GM12878 (cell line): ENCODE results near the gene VASH2. TPM values are rescaled to one million over a fixed set of nuclear protein-coding genes. Genes with fewer than 3 reads are reported as not detected.
A peak's percentile ranks its signal among the peaks of the same experiment; 100 is the strongest.

Source experiments
- BHLHE40 ChIP-seq, 2 experiments: fragments of 450-650 bp in 1 of 2; IDR thresholded peaks; 2 replicates each; pipeline ENCODE4 v1.6.1; 2011 to 2017; ENCODE audit warnings: low read depth in 2 of 2, borderline replicate concordance in 1 of 2, improper control_type of control experiment in 1 of 2, low read length in 1 of 2, mild to moderate bottlenecking in 1 of 2
- BMI1 ChIP-seq: fragments of 450-650 bp; IDR thresholded peaks from 2 replicates; pipeline ENCODE4 v1.6.1; 2016; ENCODE audit warnings: mild to moderate bottlenecking, moderate library complexity, borderline replicate concordance
- CREB1 ChIP-seq: IDR thresholded peaks from 2 replicates; pipeline ENCODE4 v1.6.1; 2012; ENCODE audit warnings: low read depth, mild to moderate bottlenecking, inconsistent platforms
- DPF2 ChIP-seq: fragments of 450-650 bp; IDR thresholded peaks from 2 replicates; pipeline ENCODE4 v1.6.1; 2017; ENCODE audit warnings: mild to moderate bottlenecking
- EP300 ChIP-seq, 2 experiments: fragments of 150-350 bp in 1 of 2; IDR thresholded peaks; 2 replicates each; pipeline ENCODE4 v1.6.1; 2011 to 2012; ENCODE audit warnings: low read depth in 2 of 2, low read length in 2 of 2, borderline replicate concordance in 1 of 2, improper control_type of control experiment in 1 of 2, inconsistent platforms in 1 of 2; ENCODE audit not compliant: control insufficient read depth in 1 of 2
- ETV6 ChIP-seq, 2 experiments: fragments of 450-650 bp in 1 of 2; IDR thresholded peaks in 1 of 2; conservative IDR thresholded peaks in 1 of 2; 2 replicates each; pipeline ENCODE4 v1.6.1; 2014; ENCODE audit warnings: antibody characterized with exemption in 1 of 2, borderline replicate concordance in 1 of 2, low read depth in 1 of 2, mild to moderate bottlenecking in 1 of 2, moderate library complexity in 1 of 2
- IKZF2 ChIP-seq, 2 experiments: fragments of 450-650 bp; IDR thresholded peaks; 2 replicates each; pipeline ENCODE4 v1.6.1; 2017; ENCODE audit warnings: mild to moderate bottlenecking in 2 of 2, moderate library complexity in 2 of 2
- JUNB ChIP-seq: IDR thresholded peaks from 2 replicates; pipeline ENCODE4 v1.6.1; 2016; ENCODE audit warnings: antibody characterized with exemption, mild to moderate bottlenecking
- NR2C1 ChIP-seq: fragments of 450-650 bp; IDR thresholded peaks from 2 replicates; pipeline ENCODE4 v1.6.1; 2017; ENCODE audit warnings: antibody characterized with exemption, mild to moderate bottlenecking, moderate library complexity
- RUNX3 ChIP-seq: IDR thresholded peaks from 2 replicates; pipeline ENCODE4 v1.6.1; 2012; ENCODE audit warnings: low read length, inconsistent platforms
- SMC3 ChIP-seq: IDR thresholded peaks from 2 replicates; pipeline ENCODE4 v1.6.1; 2011; ENCODE audit warnings: low read length, improper control_type of control experiment, borderline replicate concordance
- STAT3 ChIP-seq: IDR thresholded peaks from 2 replicates; pipeline ENCODE4 v1.6.1; 2011; ENCODE audit warnings: low read depth, low read length, improper control_type of control experiment
- SUPT20H ChIP-seq: IDR thresholded peaks from 2 replicates; pipeline ENCODE4 v1.6.1; 2011; ENCODE audit warnings: low read depth, mild to moderate bottlenecking, low read length, moderate library complexity, borderline replicate concordance; ENCODE audit not compliant: control insufficient read depth
- SUZ12 ChIP-seq: fragments of 200-600 bp; sonication (generic); IDR thresholded peaks from one replicate; pipeline ENCODE4 v1.6.1; 2018; ENCODE audit warnings: antibody characterized with exemption, mild to moderate bottlenecking; ENCODE audit not compliant: unreplicated experiment
- TAF1 ChIP-seq: IDR thresholded peaks from 2 replicates; pipeline ENCODE4 v1.6.1; 2011; ENCODE audit warnings: mild to moderate bottlenecking, low read depth, low read length, borderline replicate concordance
- TCF3 ChIP-seq: IDR thresholded peaks from 2 replicates; pipeline ENCODE4 v1.6.1; 2012; ENCODE audit warnings: low read depth, mild to moderate bottlenecking, low read length, borderline replicate concordance; ENCODE audit not compliant: insufficient read depth
- USF2 ChIP-seq: IDR thresholded peaks from 2 replicates; pipeline ENCODE4 v1.6.1; 2011; ENCODE audit warnings: low read depth, low read length, improper control_type of control experiment, borderline replicate concordance
- YY1 ChIP-seq: IDR thresholded peaks from 2 replicates; pipeline ENCODE4 v1.6.1; 2011; ENCODE audit warnings: low read depth, mild to moderate bottlenecking, low read length
- ZBTB4 ChIP-seq: fragments of 450-650 bp; formaldehyde crosslinking; IDR thresholded peaks from 2 replicates; pipeline ENCODE4 v1.4.0; 2022; ENCODE audit warnings: mild to moderate bottlenecking, moderate library complexity
- ZNF24 ChIP-seq: fragments of 450-650 bp; IDR thresholded peaks from 2 replicates; pipeline ENCODE4 v1.6.1; 2017; ENCODE audit warnings: antibody characterized with exemption, mild to moderate bottlenecking
- ZNF384 ChIP-seq: IDR thresholded peaks from 2 replicates; pipeline ENCODE4 v1.6.1; 2012; ENCODE audit warnings: low read depth, mild to moderate bottlenecking, low read length, improper control_type of control experiment, borderline replicate concordance
- ZZZ3 ChIP-seq: IDR thresholded peaks from 2 replicates; pipeline ENCODE4 v1.6.1; 2011; ENCODE audit warnings: low read depth; ENCODE audit not compliant: control insufficient read depth, insufficient read length
- polyA plus RNA-seq, 11 experiments: library from polyadenylated mRNA; depleted of rRNA in 4 of 11; unstranded in 6 of 11; stranded (reverse) in 5 of 11; fragments of >200 nt; fragmentation: Nextera tagmentation in 4 of 11; fragmentation: Illumina TruSeq in 1 of 11; extraction: Ambion mirVana in 4 of 11; extraction: Trizol in 1 of 11; gene quantifications; 1 replicate in 1 of 11; 2 replicates in 10 of 11; pipeline versions ENCODE4 v1.2.1 to v1.2.3, GENCODE V29; 2011 to 2016; ENCODE audit warnings: inconsistent platforms in 2 of 11, missing spikeins in 2 of 11, low read depth in 1 of 11
- total RNA-seq, 4 experiments: library from RNA; depleted of rRNA in 3 of 4; stranded (reverse); fragments of >200 nt in 3 of 4; fragmentation: Illumina TruSeq in 1 of 4; extraction: Trizol in 1 of 4; gene quantifications; 2 replicates each; pipeline versions ENCODE4 v1.2.1 to v1.2.3, GENCODE V29; 2013 to 2021
- TF ChIP-seq, protein P1 (sequence below): fragments of 450-650 bp; IDR thresholded peaks from 2 replicates; pipeline ENCODE4 v1.6.1; 2017; ENCODE audit warnings: mild to moderate bottlenecking, low read depth, inconsistent platforms; ENCODE audit not compliant: poor library complexity, severe bottlenecking

The VASH2 gene
- total and polyA plus RNA-seq, 10 of the 15 experiments (the other 5 are each of a cell fraction or from before 2014, with no cell fraction given): 5.4 to 29.7 (median 21.7) TPM

DNA sequence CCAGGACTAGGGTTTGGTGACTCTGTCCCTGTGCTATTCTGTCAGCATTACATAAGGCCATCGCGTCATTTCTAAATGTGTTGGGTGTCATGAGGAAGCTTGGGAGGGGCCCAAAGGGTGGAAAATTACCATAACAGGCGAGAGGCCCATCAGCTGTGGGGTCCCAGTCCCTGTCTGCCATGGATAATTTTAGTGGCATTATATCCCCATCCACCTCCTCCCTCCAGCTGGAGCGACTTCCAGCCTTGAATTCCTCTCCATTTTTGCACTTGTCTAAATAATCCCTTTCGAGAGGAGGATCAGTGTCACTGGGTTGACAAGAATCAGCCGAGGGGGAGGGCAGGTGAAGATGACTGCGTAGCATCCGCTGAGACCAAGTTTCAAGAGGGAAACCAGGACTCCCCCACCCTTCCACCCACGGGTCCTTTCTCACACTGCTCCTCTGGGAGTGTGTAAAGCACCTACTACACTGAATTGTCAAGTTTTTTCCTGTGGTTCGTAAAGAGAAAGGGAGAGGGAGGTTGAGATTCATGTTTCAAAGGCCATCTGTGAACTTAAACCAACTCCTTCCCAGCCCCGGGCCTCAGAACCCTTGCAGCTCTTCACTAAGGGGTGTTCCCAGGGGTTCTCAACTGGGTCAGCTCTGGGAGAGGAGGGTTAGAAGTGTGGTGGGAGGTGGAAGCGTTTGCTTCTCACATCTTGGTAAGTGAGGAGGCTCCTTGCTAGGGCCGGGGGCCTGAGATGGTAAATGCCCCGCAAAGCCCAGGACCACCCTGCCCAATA, 29.2 kb downstream of the VASH2 start (continued):
- TF ChIP-seq, protein P1, sequence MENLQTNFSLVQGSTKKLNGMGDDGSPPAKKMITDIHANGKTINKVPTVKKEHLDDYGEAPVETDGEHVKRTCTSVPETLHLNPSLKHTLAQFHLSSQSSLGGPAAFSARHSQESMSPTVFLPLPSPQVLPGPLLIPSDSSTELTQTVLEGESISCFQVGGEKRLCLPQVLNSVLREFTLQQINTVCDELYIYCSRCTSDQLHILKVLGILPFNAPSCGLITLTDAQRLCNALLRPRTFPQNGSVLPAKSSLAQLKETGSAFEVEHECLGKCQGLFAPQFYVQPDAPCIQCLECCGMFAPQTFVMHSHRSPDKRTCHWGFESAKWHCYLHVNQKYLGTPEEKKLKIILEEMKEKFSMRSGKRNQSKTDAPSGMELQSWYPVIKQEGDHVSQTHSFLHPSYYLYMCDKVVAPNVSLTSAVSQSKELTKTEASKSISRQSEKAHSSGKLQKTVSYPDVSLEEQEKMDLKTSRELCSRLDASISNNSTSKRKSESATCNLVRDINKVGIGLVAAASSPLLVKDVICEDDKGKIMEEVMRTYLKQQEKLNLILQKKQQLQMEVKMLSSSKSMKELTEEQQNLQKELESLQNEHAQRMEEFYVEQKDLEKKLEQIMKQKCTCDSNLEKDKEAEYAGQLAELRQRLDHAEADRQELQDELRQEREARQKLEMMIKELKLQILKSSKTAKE: peak; percentile 72
- TF ChIP-seq SUZ12 (no peak), TAF1 (0 out of 2 replicates have a peak, but pooled peaks have one; percentile 30), ZZZ3 (no peak), JUNB (peak; percentile 62), NR2C1 (no peak), CREB1 (peak; percentile 93), YY1 (peak; percentile 45; the same call in 1 of the 2 replicates), BHLHE40 (IDR thresholded peaks at IDR 0.05; ENCODE audit: borderline replicate concordance in 1 of 2, low read depth in 2 of 2, low read length in 1 of 2) (peak; percentile 52 to 56; a peak in 2 of 4 replicates), ZBTB4 (no peak), STAT3 (0 out of 2 replicates have a peak, but pooled peaks have one; percentile 45), SMC3 (peak; percentile 19; the same call in 1 of the 2 replicates), ZNF24 (no peak), ETV6 (conservative IDR thresholded peaks at IDR 0.05 in 1 of 2, IDR thresholded peaks at IDR 0.05 in 1 of 2; ENCODE audit: borderline replicate concordance in 1 of 2, low read depth in 1 of 2) (peak in 1 of 2 experiments; percentile 65; a peak in 2 of 4 replicates), ZNF384 (no peak), RUNX3 (peak; percentile 82), USF2 (no peak), BMI1 (no peak; the same call in 1 of the 2 replicates), EP300 (IDR thresholded peaks at IDR 0.05; ENCODE audit: borderline replicate concordance in 1 of 2, control insufficient read depth in 1 of 2, low read depth in 2 of 2, low read length in 2 of 2) (peak; percentile 66 to 69; a peak in 2 of 4 replicates), DPF2 (peak; percentile 81), SUPT20H (no peak), IKZF2 (IDR thresholded peaks at IDR 0.05) (peak; percentile 84 to 90), TCF3 (0 out of 2 replicates have a peak, but pooled peaks have one; percentile 37)
